ENCODE results near the gene TCF4.

The TCF4 gene

GRCh38 chr18:55338978-55339650 lies 248.9 kb downstream of the TCF4 start:
- H3K36me3 ChIP-seq (ENCODE audit: low read depth) = no peaks in the 10 kb centered on the region
- no peak for ATAC-seq (ENCODE audit: low read depth)
- no peak overlapping the region for H3K27ac ChIP-seq (ENCODE audit: poor library complexity, severe bottlenecking)
- H3K4me1 ChIP-seq (ENCODE audit: insufficient read depth, poor library complexity, severe bottlenecking) = no peaks in the 10 kb centered on the region
- H3K4me3 ChIP-seq (ENCODE audit: severe bottlenecking) = no peak overlapping the region
- H3K9me3 ChIP-seq (ENCODE audit: severe bottlenecking) = no peaks in the 10 kb centered on the region
- no peaks in the 10 kb centered on the region for H3K27me3 ChIP-seq (ENCODE audit: insufficient read depth, poor library complexity, severe bottlenecking)
- DNase-seq (ENCODE audit: low spot score) = no peak
- TF ChIP-seq, protein P1, sequence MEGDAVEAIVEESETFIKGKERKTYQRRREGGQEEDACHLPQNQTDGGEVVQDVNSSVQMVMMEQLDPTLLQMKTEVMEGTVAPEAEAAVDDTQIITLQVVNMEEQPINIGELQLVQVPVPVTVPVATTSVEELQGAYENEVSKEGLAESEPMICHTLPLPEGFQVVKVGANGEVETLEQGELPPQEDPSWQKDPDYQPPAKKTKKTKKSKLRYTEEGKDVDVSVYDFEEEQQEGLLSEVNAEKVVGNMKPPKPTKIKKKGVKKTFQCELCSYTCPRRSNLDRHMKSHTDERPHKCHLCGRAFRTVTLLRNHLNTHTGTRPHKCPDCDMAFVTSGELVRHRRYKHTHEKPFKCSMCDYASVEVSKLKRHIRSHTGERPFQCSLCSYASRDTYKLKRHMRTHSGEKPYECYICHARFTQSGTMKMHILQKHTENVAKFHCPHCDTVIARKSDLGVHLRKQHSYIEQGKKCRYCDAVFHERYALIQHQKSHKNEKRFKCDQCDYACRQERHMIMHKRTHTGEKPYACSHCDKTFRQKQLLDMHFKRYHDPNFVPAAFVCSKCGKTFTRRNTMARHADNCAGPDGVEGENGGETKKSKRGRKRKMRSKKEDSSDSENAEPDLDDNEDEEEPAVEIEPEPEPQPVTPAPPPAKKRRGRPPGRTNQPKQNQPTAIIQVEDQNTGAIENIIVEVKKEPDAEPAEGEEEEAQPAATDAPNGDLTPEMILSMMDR (IDR thresholded peaks at IDR 0.05; ENCODE audit: poor library complexity, severe bottlenecking) = no peak

- Histone ChIP-seq H3K4me1 (ENCODE audit: insufficient read depth, poor library complexity, severe bottlenecking) (no peaks in the 10 kb centered on the region), H3K27ac (ENCODE audit: poor library complexity, severe bottlenecking) (no peak overlapping the region), H3K9me3 (ENCODE audit: severe bottlenecking) (no peaks in the 10 kb centered on the region), H3K36me3 (ENCODE audit: low read depth) (no peaks in the 10 kb centered on the region), H3K4me3 (ENCODE audit: severe bottlenecking) (no peak overlapping the region), H3K27me3 (ENCODE audit: insufficient read depth, poor library complexity, severe bottlenecking) (no peaks in the 10 kb centered on the region)
- DNase-seq (ENCODE audit: low spot score) (no peak), ATAC-seq (ENCODE audit: low read depth) (no peak)
- TF ChIP-seq, protein P1 (IDR thresholded peaks at IDR 0.05; ENCODE audit: poor library complexity, severe bottlenecking) = no peak
These were observed 250.0 kb downstream of the TCF4 start for GRCh38 chr18:55337908-55338521.

DNA sequence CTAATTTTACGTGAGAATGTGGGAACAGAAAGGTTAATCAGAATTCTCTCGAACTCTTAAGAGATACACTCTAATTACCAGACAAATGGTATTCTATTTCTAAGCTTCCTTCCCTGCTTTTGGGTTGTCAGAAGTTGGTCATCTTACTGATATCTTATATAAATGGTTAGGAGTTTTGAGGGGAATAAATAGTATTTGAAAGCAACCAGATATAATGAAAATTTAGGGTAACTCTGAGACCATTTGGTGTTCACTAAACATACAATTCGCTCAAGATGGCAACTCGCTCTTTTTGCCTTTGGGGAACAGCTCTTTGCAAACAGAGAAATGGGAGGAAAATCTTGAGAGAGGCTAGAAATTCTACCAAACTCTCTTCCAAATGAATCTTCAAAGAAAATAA lies 250.9 kb downstream of the TCF4 start:
- Histone ChIP-seq H3K4me1 (ENCODE audit: insufficient read depth, poor library complexity, severe bottlenecking) (no peaks in the 10 kb centered on the region), H3K4me3 (ENCODE audit: severe bottlenecking) (no peak overlapping the region), H3K27ac (ENCODE audit: poor library complexity, severe bottlenecking) (no peak overlapping the region), H3K27me3 (ENCODE audit: insufficient read depth, poor library complexity, severe bottlenecking) (no peaks in the 10 kb centered on the region), H3K36me3 (ENCODE audit: low read depth) (no peaks in the 10 kb centered on the region), H3K9me3 (ENCODE audit: severe bottlenecking) (no peaks in the 10 kb centered on the region)
- no peak for DNase-seq (ENCODE audit: low spot score)
- no peak for ATAC-seq (ENCODE audit: low read depth)
- TF ChIP-seq, protein P1 (IDR thresholded peaks at IDR 0.05; ENCODE audit: poor library complexity, severe bottlenecking) = no peak

- no peak for DNase-seq (ENCODE audit: low spot score)
- Histone ChIP-seq H3K36me3 (ENCODE audit: low read depth) (no peaks in the 10 kb centered on the region), H3K9me3 (ENCODE audit: severe bottlenecking) (no peaks in the 10 kb centered on the region), H3K27ac (ENCODE audit: poor library complexity, severe bottlenecking) (no peak overlapping the region), H3K27me3 (ENCODE audit: insufficient read depth, poor library complexity, severe bottlenecking) (no peaks in the 10 kb centered on the region), H3K4me3 (ENCODE audit: severe bottlenecking) (no peak overlapping the region), H3K4me1 (ENCODE audit: insufficient read depth, poor library complexity, severe bottlenecking) (no peaks in the 10 kb centered on the region)
- TF ChIP-seq, protein P1 (IDR thresholded peaks at IDR 0.05; ENCODE audit: poor library complexity, severe bottlenecking) = no peak
- ATAC-seq (ENCODE audit: low read depth) = no peak
These were observed 251.4 kb downstream of the TCF4 start for GRCh38 chr18:55336438-55337100.
